HG03442 (cell line): ENCODE data around the gene COTL1.

Experiments used
- ATAC-seq: cut with Tn5 transposase; IDR thresholded peaks from one replicate; pipeline ENCODE4 v1.9.1; 2021; ENCODE audit warnings: mild to moderate bottlenecking, moderate library complexity; ENCODE audit not compliant: unreplicated experiment

COTL1 gene

DNA sequence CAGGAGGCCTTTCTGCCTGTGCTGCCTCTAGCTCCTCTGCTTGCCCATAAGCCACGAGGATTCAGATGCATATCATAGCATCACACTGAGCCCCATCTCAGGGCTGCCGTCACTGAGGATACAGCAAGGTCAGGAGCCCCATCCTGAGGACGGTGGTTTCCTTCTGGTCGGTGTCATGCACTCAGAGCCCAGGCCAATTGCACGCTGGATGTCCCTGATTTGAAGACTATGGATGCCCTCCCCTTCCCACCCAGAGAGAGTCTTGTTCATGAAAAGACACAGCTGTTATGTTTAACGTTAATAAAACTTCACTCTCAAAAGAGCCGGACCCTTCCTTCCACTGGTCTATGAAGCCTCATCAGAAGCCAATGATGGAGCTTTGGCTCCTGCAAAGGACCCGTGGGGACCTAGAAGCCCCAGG, 19.9 kb downstream of the COTL1 start:
- no peak for ATAC-seq

DNA sequence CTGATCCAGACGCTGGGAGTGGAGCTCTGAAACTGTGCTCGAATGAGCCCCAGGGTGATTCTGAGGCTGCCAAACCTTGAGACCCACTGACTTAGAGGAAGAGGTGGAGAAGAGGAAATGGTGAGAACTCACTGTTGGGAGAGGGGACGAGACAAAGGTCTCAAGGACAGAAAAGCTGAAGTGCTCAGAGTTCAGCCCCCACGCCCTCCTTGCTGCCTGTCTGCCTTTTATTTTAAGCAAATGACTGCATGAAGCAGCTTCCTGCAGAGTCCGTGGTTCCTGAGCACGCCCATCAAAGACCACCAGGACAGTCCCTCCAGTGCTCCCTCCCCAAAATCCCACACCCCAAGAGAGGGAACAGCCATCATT, 20.4 kb downstream of the COTL1 start:
- no peak for ATAC-seq

DNA sequence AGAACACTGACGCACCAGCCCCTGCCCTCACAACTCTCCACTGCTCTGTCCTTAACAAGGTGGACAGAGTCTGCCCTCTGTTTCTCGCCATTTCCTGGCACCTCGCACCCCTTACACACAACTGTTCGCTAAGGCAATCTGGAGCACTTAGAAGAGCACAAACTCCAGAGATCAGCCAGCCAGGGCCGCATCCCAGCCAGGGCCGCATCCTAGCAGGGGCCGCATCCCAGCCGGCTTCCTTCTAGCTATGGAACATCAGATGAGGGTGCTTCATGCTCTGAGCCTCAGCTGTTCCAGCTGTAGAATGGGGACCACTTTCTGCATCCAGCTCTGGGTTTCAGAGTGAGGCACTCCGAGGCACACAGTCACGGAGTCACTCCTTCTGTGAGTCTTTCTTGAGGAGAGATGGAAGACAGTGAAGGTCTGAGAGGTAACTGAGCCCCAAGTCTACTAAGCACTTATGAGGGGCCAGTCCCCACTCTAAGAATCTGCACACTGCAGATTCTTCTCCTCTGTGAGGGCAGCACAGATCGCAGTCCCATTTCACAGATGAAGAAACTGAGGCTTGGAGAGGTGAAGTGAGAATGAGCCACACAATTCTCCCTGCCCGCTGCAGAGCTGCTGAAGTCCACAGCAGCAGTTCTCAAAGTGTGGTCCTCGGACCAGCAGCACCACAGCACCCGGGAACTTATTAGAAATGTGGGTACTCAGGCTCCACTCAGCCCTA, 20.9 kb downstream of the COTL1 start:
- no peak for ATAC-seq

DNA sequence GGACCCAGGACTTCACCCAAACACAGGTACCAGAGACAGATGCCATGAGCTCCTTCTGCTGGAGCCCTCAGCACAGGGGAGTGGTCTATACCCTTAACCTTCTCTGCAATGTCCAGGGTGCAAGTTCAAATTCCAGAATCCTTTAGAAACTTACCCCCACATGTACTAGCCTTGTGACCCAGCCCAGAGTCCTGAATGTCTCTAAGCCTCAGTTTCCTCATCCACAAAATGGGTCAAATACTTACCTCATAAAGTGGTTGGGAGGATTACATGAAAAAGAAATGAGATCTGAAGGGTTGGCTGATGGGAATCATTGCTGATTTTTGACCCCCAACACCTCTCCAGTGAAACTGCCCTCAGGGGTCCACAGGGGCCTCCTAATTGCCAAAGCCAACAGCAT, 21.7 kb downstream of the COTL1 start:
- no peak for ATAC-seq

DNA sequence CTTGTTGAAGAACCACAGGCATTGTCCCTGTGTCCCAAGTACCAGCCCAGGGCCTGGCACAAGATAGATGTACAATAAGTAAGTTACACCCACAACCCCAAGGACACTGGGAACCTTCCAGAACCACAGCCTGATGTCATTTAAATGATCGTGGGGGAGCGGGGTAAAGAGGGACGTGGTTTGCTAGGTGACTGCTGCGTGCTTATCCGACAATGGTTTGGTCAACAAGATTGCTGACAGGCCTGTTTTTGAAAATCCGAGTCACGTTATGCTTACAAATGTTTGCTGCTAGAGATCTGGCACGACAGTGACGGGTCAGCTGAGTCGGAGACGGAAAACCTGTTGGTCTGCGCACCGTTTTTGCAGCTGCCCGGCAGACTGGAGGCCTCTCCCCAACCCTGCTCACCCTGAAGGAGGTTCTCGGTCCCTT, 22.8 kb downstream of the COTL1 start:
- no peak for ATAC-seq

DNA sequence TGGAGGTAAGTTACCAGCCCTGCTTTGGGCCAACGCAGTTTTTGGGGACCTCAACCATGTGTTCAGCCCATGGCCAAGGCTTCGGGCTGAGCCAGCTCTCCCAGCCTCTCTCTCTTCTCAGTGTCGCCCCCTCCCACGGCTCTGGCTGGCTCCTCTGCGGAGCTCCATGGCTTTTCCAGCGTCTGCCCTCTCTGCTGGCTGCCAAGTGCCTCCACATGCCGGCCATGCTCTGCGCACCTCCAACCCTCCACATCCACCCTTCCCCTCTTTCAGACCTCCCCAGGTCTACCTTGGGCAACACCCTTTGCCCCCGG, 23.2 kb downstream of the COTL1 start:
- no peak for ATAC-seq

DNA sequence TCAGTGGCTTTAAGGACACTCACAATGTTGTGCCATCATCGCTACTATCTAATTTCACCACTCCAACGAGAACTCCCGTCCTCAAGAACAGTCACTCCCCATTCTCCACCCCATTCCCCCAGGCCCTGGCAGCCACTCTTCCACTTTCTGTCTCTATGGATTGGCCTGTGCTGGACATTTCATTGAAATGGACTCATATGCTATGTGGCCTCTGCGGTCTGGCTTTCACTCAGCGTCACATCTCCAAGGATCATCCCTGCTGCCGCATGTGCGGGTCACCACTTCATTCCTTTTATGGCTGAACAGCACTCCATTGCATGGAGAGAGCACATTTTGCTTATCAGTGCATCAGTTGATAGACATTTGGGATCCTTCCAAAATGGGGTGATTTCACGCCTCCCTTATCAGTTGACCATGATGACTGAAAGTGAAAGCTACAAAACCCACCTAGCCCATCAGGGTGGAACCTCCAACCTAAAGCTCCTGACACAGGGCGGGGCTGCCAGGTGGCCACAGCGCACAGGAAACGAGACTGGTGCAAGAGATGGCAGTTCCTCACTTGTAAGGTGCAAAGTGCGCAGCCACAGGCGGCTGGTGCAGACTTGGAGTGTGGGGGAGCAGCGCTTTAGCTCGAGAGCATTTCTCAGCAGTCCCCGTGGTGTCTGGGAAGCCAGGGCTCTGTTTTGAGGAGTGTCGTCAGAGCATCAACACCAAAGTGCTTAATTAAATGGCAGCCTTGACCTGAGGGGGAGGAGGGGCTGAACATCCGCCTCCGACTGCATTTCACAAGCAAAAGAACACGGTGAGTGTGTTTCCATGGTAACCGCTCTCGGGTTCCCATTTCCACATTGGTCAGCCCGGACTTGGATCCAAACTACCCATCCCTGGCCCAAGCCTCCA, 23.8 kb downstream of the COTL1 start:
- peak; percentile 84 for ATAC-seq

DNA sequence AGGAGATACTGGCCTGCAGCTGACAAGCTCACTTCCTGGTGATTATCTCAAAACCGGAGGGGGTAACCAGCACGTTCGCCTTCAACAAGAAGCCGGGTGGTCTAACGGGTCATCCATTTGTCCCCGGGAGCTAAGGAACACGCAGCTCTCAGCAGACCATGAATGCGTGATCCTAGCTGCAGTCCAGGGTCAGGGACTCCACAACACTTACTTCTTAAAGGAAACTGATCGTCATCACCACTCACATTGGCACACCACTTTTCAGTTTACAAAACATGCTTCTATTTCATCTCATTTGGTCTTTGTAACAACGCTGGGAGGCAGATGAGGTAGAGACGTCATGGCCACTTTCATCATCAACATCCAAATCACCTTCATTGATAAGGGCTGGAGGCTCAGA, 25.2 kb downstream of the COTL1 start:
- no peak for ATAC-seq

DNA sequence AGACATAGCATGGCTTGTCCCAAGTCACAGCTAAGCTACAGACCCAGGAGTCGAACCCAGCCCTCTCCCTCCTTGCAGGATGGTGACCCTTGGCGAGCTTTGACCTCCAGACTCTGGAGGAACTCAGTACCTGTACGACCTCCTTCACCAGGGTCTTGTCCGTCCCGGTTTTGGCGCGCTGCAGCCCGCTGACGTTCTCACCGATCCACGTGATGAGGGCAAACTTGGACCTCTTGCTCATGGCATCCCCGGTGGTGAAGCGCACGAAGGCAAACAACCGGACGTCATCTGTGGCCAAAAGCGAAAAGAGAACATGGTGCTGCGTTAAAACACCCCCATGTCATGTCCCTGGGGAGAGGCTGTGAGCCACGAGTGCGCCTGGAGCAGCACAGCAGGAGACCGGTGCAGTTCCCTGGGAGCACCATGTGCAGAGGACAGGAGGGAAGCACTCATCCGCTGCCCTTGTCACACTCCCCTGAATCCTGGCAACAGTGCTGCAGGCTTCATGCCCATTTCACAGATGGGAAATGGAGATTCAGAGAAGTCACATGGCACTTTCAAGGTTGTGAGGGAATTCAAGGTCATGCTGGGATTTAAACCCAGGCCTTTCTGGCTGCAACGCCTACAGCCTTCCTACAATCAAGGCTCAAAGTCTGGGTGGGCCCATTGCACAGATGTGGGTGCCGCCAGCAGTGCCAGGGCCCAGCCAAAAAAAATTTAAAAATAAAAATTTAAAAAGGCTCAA, 27.7 kb downstream of the COTL1 start:
- ATAC-seq = no peak

DNA sequence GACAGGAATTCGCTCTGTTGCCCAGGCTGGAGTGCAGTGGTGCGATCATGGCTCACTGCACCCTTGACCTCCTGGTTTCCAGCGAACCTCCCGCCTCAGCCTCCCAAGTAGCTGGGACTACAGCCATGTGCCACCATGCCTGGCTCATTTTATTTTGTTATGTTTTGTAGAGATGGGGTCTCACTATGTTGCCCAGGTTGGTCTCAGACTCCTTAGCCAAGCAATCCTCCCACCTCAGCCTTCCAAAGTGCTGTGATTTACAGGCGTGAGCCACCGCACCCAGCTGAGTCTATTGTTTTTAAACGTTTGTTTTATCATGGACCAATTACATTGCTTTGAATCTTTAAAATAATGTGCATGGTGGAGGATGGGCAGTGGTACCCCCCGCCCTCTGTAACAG, 28.9 kb downstream of the COTL1 start:
- no peak for ATAC-seq

DNA sequence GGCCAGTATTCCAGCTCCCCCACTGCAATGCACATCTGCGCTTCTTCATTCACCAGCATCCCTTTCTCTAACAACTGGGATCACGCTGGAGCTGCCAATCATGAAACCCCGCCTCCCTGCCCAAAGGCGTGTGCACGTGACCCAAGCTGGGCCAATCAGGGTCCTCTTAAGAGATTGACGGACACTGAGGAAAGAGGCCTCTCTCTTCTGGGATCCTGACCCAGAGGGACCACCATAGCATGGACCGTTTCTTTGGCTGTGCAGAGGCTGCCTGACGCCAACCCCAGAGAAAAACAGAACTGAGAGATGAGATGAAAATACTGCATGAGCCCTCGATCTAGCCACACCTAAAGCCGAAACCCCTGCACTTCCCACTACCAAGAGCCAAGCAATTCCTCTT, 32.0 kb downstream of the COTL1 start:
- peak; percentile 68 for ATAC-seq

DNA sequence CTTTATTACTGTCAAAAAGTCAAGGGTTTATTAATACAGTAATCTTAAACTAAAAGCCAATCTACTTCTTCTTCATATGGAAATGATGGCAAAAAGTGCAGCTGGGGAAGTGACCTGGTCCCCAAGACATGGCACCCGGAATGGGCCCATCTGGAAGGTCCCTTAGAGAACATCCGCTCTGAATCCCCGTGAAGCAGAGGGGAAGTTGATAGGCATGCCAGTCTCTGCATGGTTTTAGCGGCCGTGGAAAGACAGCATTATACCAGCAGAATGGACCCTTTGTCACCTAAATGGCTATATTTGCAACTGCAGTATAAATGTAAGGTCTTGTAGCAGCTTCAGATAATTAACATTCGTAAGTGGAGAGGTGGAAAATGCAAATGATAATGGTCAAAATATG, 32.4 kb downstream of the COTL1 start:
- no peak for ATAC-seq

DNA sequence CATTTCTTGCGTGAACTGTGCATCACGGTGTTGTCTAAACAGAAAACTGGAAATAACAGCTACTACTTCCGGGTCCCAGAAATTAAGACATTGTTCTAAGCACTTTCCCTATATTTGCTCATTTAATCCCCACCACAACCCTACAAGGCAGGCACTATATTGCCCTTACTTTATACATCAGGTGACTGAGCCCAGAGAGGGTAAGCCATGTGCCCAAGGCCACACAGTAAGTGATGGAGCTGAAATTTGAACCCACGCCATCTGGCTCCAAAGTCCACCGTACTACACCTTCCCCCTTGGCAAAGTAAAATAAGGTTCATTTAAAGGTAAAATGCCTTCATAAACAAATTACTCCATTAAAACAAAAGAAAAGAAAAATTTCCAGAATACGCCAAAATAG, 33.2 kb downstream of the COTL1 start:
- ATAC-seq = no peak

DNA sequence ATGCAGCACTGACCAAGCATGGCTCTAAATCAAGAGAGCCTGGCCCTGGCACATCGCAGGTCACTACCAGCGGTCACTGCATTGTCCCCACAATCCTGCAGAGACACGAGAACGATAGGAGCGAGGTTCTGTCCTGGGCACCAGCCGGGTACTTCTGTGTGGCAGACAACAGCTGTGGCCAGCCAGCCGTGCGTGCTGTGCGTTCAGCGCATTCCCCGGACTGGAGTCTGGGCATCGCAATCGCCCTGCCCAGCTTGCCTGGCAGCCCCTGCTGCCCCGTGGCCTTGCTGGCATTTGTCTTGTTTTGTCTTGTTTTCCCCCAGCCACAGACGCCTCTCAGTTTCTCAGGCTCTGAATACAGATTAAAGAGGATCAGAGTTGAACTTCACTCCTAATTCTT, 33.9 kb downstream of the COTL1 start:
- no peak for ATAC-seq

DNA sequence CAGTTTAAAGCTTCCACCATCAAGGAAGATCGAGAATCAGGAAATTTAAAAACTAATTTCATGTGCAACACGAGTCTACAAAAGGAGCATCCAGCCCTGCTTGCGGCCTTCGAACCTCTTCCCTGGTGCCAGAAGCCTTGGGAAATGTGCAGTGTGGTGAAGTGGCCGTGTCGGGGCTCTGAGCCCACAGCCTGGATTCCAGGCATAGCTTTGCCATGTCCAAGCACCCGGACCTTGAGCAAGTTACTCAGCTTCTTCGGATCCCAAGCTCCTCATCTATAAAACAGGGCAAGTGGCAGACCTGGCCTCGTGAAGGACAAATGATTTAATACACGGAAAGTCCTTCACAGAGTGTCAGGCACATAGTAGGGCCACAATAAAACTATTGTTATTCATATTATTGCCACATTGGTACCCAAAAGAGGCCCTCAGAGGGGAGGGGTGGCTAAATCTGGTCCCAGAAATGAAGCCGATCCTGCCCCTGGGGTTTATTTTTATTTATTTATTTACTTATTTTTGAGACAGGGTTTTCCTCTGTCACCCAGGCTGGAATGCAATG, 34.8 kb downstream of the COTL1 start:
- ATAC-seq = no peak

DNA sequence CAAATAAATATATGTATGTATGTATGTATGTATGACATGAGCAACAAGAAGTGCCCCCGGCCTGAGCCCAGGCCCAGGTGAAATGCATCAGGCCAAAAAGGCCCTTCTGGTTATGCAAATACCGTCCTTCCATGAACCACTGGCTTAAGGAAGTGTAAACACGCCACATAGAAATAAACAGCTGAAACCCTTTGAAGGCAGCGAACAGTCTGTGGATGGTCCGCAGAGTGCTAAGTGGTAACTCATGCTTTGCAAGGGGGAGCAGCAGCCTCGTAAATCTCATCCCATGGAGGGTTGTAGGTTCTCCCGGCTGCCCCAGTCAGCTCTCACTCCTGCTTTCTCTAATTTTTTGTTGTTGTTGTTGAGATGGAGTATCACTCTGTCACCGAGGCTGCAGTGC, 36.7 kb downstream of the COTL1 start:
- ATAC-seq = no peak

DNA sequence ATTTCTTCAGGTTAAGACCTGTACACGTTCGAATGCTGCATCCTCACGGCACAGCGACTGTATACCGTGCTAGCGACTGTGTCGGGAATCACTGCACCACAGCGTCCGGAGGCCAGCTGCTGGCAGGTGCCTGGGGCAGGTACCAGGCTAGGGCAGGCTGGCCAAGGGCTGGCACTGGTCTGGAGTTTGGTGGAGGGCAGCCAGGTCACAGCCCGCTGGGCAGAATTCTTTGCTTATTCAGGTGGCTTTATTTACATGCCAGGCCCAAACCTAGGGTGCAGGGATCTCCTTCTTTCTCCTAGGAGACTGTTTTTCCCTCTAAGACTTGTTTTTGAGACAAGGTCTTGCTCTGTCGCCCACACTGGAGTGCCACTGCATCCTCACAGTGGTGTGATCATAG, 37.9 kb downstream of the COTL1 start:
- no peak for ATAC-seq

DNA sequence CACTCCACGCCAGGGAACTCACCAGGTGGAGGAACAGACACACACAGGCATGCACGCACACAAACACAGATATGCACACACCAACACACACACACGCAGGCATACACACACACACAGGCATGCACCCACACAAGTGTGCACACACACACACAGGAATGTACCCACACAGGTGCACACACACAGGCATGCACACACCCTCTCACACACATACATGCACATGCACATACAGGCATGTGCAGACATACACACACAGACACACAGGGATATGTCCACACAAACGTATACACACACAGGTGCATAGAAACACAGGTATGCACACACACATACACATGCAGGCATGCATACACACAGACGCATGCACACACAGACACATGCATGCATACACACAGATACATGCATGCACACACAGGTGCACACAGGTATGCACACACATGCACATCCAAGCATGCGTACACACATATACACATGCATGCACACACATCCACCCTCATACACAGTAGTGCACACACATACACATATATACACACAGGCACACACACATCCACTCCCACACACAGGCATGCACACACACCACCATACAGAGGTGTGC, 39.2 kb downstream of the COTL1 start:
- ATAC-seq = no peak

DNA sequence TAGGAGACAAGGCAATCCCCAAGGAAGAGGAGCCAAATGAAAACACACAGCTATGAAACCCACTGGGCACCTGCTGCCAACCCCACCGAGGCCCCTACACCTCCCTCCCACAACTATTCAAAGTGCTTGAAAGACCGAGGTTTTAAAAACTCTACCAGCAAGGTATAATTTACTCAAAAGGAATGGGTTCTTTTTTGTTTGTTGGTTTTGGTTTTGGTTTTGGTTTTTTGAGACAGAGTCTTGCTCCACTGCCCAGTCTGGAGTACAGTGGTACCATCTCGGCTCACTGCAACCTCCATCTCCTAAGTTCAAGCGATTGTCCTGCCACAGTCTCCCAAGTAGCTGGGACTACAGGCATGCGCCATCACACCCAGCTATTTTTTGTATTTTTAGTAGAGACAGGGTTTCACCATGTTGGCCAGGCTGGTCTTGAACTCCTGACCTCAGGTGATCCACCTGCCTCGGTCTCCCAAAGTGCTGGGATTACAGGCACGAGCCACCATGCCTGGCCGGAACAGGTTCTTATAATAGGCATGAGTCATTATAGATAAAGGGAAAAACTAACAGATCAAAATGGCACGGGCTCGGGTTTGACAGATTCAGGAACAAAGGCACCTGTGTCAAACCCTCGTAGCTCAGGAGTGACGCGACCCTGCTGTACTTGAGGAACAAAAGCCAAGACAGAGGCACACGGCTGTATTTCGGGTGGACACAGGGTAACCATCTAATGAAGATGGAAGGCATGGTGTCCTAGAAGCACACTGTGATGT, 40.7 kb downstream of the COTL1 start:
- ATAC-seq = no peak

DNA sequence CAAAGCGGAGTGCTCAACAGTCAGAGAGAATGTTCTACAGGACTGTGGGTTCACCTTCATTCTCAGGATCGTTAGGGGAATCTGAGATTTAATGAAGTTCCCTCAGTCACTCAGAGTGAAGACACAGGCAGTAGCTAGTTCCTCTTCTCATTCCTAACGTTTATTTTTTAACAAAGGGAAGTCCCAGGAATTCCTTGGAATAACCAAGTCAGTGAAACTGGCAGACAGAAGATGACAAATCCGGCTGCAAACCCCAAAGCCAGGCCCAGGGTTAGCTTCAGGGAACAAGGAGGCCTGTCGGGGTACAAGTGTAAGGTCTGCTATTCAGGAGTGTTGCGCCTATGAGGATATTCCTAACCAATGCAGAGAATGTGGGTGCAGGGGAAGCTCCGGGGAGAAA, 42.0 kb downstream of the COTL1 start:
- ATAC-seq = no peak
